GM19397 (cell line): ENCODE results near the gene DLG5.
"Not testable (repeated sequence)": the region's sequence is repeated elsewhere in the genome, so short reads cannot be mapped to it uniquely, and the experiment has no call there.

Source experiments
- ATAC-seq: cut with Tn5 transposase; IDR thresholded peaks from one replicate; pipeline ENCODE4 v1.9.1; 2021; ENCODE audit warnings: mild to moderate bottlenecking, moderate library complexity; ENCODE audit not compliant: unreplicated experiment

DLG5 gene

GRCh38 chr10:77772852-77773600 is 153.5 kb downstream of the DLG5 start:
- not testable (repeated sequence) for ATAC-seq

GRCh38 chr10:77771851-77772250 is 154.7 kb downstream of the DLG5 start:
- no peak for ATAC-seq

GRCh38 chr10:77771450-77771849 is 155.1 kb downstream of the DLG5 start:
- ATAC-seq, result no peak

GRCh38 chr10:77770868-77771175 is 155.7 kb downstream of the DLG5 start:
- no peak for ATAC-seq

- no peak for ATAC-seq
Measured at GRCh38 chr10:77770081-77770867, 156.3 kb downstream of the DLG5 start.

GRCh38 chr10:77768039-77768438 is 158.5 kb downstream of the DLG5 start:
- ATAC-seq, result no peak

- ATAC-seq, result no peak
Measured at GRCh38 chr10:77763453-77764430, 162.8 kb downstream of the DLG5 start.

GRCh38 chr10:77758406-77758805 is 168.1 kb downstream of the DLG5 start:
- ATAC-seq, result not testable (repeated sequence)

- ATAC-seq, result no peak
Measured at GRCh38 chr10:77756319-77757232, 170.0 kb downstream of the DLG5 start.

- no peak for ATAC-seq
Measured at GRCh38 chr10:77746047-77746707, 180.4 kb downstream of the DLG5 start.

- ATAC-seq, result no peak
Measured at GRCh38 chr10:77744245-77744644, 182.3 kb downstream of the DLG5 start.

- no peak for ATAC-seq
Measured at GRCh38 chr10:77742172-77742571, 184.4 kb downstream of the DLG5 start.

- no peak for ATAC-seq
Measured at GRCh38 chr10:77741746-77742145, 184.8 kb downstream of the DLG5 start.
